GM23248 (cell line): Measurements from ENCODE around the gene CENPC. TPM values are rescaled to one million over a fixed set of nuclear protein-coding genes. Genes with fewer than 3 reads are reported as not detected.

ENCODE experiments used
- DNase-seq: peaks from one replicate; pipeline ENCODE4 v3.0.0-alpha.2; 2015
- H2AFZ ChIP-seq: fragments of 200-600 bp; sonication (generic); 2 replicates; pipeline ENCODE4 v1.6.1; 2016; ENCODE audit warnings: antibody characterized with exemption
- H3F3A ChIP-seq: fragments of 200-600 bp; sonication (generic); 2 replicates; pipeline ENCODE4 v1.6.1; 2016; ENCODE audit warnings: mild to moderate bottlenecking, antibody characterized with exemption, mixed run types; ENCODE audit not compliant: insufficient read depth
- H3K27ac ChIP-seq: fragments of 200-600 bp; sonication (generic); 2 replicates; pipeline ENCODE4 v1.5.1; 2016; ENCODE audit warnings: mild to moderate bottlenecking
- H3K27me3 ChIP-seq: fragments of 200-600 bp; sonication (generic); replicated peaks from 2 replicates; pipeline ENCODE4 v1.6.1; 2016; ENCODE audit warnings: mild to moderate bottlenecking; ENCODE audit not compliant: insufficient read depth
- H3K36me3 ChIP-seq: fragments of 200-600 bp; sonication (generic); 2 replicates; pipeline ENCODE4 v1.6.1; 2016; ENCODE audit warnings: low read depth, mild to moderate bottlenecking
- H3K4me1 ChIP-seq: fragments of 200-600 bp; sonication (generic); 2 replicates; pipeline ENCODE4 v1.6.1; 2016; ENCODE audit warnings: mild to moderate bottlenecking; ENCODE audit not compliant: insufficient read depth
- H3K4me2 ChIP-seq: fragments of 200-600 bp; sonication (generic); one replicate; pipeline ENCODE4 v1.6.1; 2016; ENCODE audit warnings: mild to moderate bottlenecking; ENCODE audit not compliant: unreplicated experiment
- H3K4me3 ChIP-seq: fragments of 200-600 bp; sonication (generic); 2 replicates; pipeline ENCODE4 v1.5.1; 2016; ENCODE audit warnings: mild to moderate bottlenecking
- H3K79me2 ChIP-seq: fragments of 200-600 bp; sonication (generic); 2 replicates; pipeline ENCODE4 v1.6.1; 2016; ENCODE audit warnings: mild to moderate bottlenecking; ENCODE audit not compliant: insufficient read depth
- H3K9ac ChIP-seq: fragments of 200-600 bp; sonication (generic); 2 replicates; pipeline ENCODE4 v1.6.1; 2016; ENCODE audit warnings: mild to moderate bottlenecking
- H3K9me2 ChIP-seq: fragments of 200-600 bp; sonication (generic); 2 replicates; pipeline ENCODE4 v1.6.1; 2016; ENCODE audit warnings: mixed run types, mild to moderate bottlenecking, moderate library complexity; ENCODE audit not compliant: insufficient read depth
- H3K9me3 ChIP-seq: fragments of 200-600 bp; sonication (generic); one replicate; pipeline ENCODE4 v1.6.1; 2017; ENCODE audit warnings: low read depth
- H4K20me1 ChIP-seq: fragments of 200-600 bp; sonication (generic); 2 replicates; pipeline ENCODE4 v1.6.0; 2016; ENCODE audit not compliant: insufficient read depth
- EZH2 ChIP-seq: fragments of 200-600 bp; sonication (generic); IDR thresholded peaks from 2 replicates; pipeline ENCODE4 v1.6.1; 2018; ENCODE audit warnings: antibody characterized with exemption, mild to moderate bottlenecking; ENCODE audit not compliant: insufficient read depth, poor library complexity, severe bottlenecking
- EZH2phosphoT487 ChIP-seq: fragments of 200-600 bp; sonication (generic); IDR thresholded peaks from 2 replicates; pipeline ENCODE4 v1.6.1; 2018; ENCODE audit warnings: antibody characterized with exemption, moderate library complexity, mild to moderate bottlenecking, low read depth; ENCODE audit not compliant: insufficient read depth
- WGBS, 2 experiments: methylation state at CpG; one replicate each; pipeline ENCODE4 v1.1.6; 2015 to 2017; ENCODE audit warnings: low lambda C conversion rate in 2 of 2, low coverage in 1 of 2; ENCODE audit errors: missing lambda C conversion rate in 2 of 2; 5-methylcytosine and 5-hydroxymethylcytosine counted together
- in situ Hi-C: fragments of 300-500 bp; cut with MboI; formaldehyde crosslinking; loops from 2 replicates; pipeline ENCODE4 v1.15.0; 2020
- polyA plus RNA-seq: library from polyadenylated mRNA; unstranded; fragments of >200 nt; fragmentation: Nextera tagmentation; extraction: Ambion mirVana; gene quantifications from 2 replicates; pipeline ENCODE4 v1.2.1, GENCODE V29; 2016
- total RNA-seq: library from RNA; depleted of rRNA; stranded (reverse); fragments of >200 nt; shearing (Covaris generic); gene quantifications from 2 replicates; pipeline ENCODE4 v1.2.3, GENCODE V29; 2014

The CENPC gene
- total and polyA plus RNA-seq, 2 experiments from 2014 or later = 6.6 to 10.1 TPM

GRCh38 chr4:67522851-67523671 is 22.2 kb downstream of the CENPC start:
- no peak overlapping the region for H3K27ac ChIP-seq

DNA sequence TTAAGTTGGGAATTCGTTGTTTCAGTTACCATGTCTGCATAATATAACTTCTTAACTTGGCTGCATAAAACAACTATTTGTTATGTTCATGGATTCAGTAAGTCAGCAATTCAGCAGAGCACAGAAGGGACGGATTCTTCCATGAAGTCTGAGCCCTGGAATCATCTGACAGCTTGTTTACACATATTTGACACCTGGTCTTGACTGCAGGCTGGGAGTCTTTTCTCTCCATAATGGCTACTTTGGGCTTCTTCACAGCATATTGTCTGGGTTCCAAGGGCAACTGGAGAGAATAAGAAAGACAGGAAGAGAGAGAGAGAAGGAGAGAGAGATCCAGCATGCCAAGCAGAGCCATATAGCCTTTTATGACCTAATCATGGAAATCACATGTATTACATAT is 23.1 kb downstream of the CENPC start:
- Histone ChIP-seq H3K4me3 (no peak overlapping the region), H3K4me2 (no peak overlapping the region), H3K4me1 (no peaks in the 10 kb centered on the region), H3K79me2 (peaks cover 85% of the 10 kb centered on the region), H3K9me2 (no peaks in the 10 kb centered on the region), H3F3A (no peaks in the 10 kb centered on the region), H3K9ac (no peak overlapping the region), H3K27ac (no peak overlapping the region), H3K9me3 (no peaks in the 10 kb centered on the region), H4K20me1 (peaks cover 4% of the 10 kb centered on the region), H3K36me3 (0 out of 2 replicates have a peak, but pooled peaks cover 5% of the 10 kb centered on the region), H2AFZ (no peak overlapping the region), H3K27me3 (no peaks in the 10 kb centered on the region)
- no peak for TF ChIP-seq EZH2phosphoT487
- no peak for TF ChIP-seq EZH2
- DNase-seq = no peak
- WGBS, 2 experiments = 59 to 60% methylated on average over 2 of the region's 2 CpGs
- in situ Hi-C loops = no loop called here

More at GRCh38 chr4:67522851-67523671, 22.2 kb downstream of the CENPC start:
- no peak for DNase-seq
- WGBS, 2 experiments = 93 to 96% methylated on average over 10 of the region's 10 CpGs
- no peak overlapping the region for H3K9ac ChIP-seq
- no peaks in the 10 kb centered on the region for H3K9me2 ChIP-seq
- H3K79me2 ChIP-seq = peaks cover 87% of the 10 kb centered on the region
- H3K4me1 ChIP-seq = no peaks in the 10 kb centered on the region
- H3K4me3 ChIP-seq = no peak overlapping the region
- H4K20me1 ChIP-seq = peaks cover 4% of the 10 kb centered on the region
- H3K36me3 ChIP-seq = 0 out of 2 replicates have a peak, but pooled peaks cover 5% of the 10 kb centered on the region
- no peak overlapping the region for H3K4me2 ChIP-seq
- H2AFZ ChIP-seq = no peak overlapping the region
- H3F3A ChIP-seq = no peaks in the 10 kb centered on the region
- in situ Hi-C loops = no loop called here
- H3K27me3 ChIP-seq = no peaks in the 10 kb centered on the region
- no peaks in the 10 kb centered on the region for H3K9me3 ChIP-seq
- TF ChIP-seq EZH2 (no peak), EZH2phosphoT487 (no peak)

- WGBS, 2 experiments = 100% methylated on average over 1 of the region's 1 CpG
- Histone ChIP-seq H3K36me3 (peaks cover 12% of the 10 kb centered on the region; the same call in 1 of the 2 replicates), H3K4me3 (no peak overlapping the region), H3F3A (no peaks in the 10 kb centered on the region), H3K9me2 (no peaks in the 10 kb centered on the region), H3K9ac (no peak overlapping the region), H3K9me3 (no peaks in the 10 kb centered on the region), H3K27ac (no peak overlapping the region), H3K27me3 (no peaks in the 10 kb centered on the region), H4K20me1 (peaks cover 4% of the 10 kb centered on the region; the same call in 1 of the 2 replicates), H3K79me2 (peaks cover 85% of the 10 kb centered on the region), H3K4me2 (no peak overlapping the region), H3K4me1 (no peaks in the 10 kb centered on the region), H2AFZ (no peak overlapping the region)
- in situ Hi-C loops = no loop called here
- no peak for TF ChIP-seq EZH2
- TF ChIP-seq EZH2phosphoT487 = no peak
- no peak for DNase-seq
These were observed 23.8 kb downstream of the CENPC start for GRCh38 chr4:67521506-67521905.

DNA sequence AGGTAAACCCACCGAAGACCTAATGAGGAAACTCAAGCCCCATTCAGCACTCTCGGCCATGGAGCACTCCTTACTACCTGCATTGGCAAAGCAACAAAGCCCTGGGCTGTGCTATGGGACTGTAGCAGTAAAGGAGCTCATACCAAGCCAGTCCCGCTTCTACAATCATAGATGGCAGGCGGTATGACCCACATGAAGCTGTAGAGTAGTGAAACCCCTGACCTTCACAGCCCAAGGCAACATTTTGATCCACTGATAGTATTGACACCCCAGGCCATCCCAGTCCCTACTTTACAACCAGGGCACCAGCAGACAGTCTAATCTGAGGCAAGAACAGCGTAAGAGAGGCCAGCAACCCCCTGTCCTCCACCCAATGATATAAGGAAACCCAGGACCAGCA is 25.2 kb downstream of the CENPC start:
- H3K27ac ChIP-seq = no peak overlapping the region
- H3K36me3 ChIP-seq = peaks cover 15% of the 10 kb centered on the region; the same call in 1 of the 2 replicates
- H3K9me3 ChIP-seq = no peaks in the 10 kb centered on the region
- TF ChIP-seq EZH2phosphoT487 = no peak
- TF ChIP-seq EZH2 = no peak
- no peaks in the 10 kb centered on the region for H4K20me1 ChIP-seq
- H2AFZ ChIP-seq = no peak overlapping the region
- H3K9me2 ChIP-seq = no peaks in the 10 kb centered on the region
- no peaks in the 10 kb centered on the region for H3K27me3 ChIP-seq
- H3F3A ChIP-seq = no peaks in the 10 kb centered on the region
- in situ Hi-C loops = no loop called here
- H3K4me3 ChIP-seq = no peak overlapping the region
- H3K9ac ChIP-seq = no peak overlapping the region
- no peaks in the 10 kb centered on the region for H3K4me1 ChIP-seq
- H3K79me2 ChIP-seq = peaks cover 77% of the 10 kb centered on the region
- 96% methylated on average over 5 of the region's 5 CpGs for WGBS, 2 experiments
- no peak overlapping the region for H3K4me2 ChIP-seq
- DNase-seq = no peak
